ENCODE measurements around the gene REG1A.

- TF ChIP-seq CTCF (conservative IDR thresholded peaks at IDR 0.05; ENCODE audit: low read length) (no peak), EZH2phosphoT487 (IDR thresholded peaks at IDR 0.05; ENCODE audit: borderline replicate concordance) (no peak)
These were observed 36.6 kb upstream of the REG1A start for GRCh38 chr2:79083597-79084251.

All from Loucy (cell line).